MCF 10A (cell line): Measurements from ENCODE around the gene IRF1. TPM values are rescaled to one million over a fixed set of nuclear protein-coding genes. Genes with fewer than 3 reads are reported as not detected.
A peak's percentile ranks its signal among the peaks of the same experiment; 100 is the strongest.

Source experiments
- BruUV-seq: library from RNA; stranded (reverse); fragments of 400-500 nt; replicated peaks from 2 replicates; lab custom pipeline; 2021; lab: Mats Ljungman, UMichigan
- CTCF ChIA-PET: fragments of 300-600 bp; sonication (Branson Sonifier 250); formaldehyde crosslinking; extraction: SDS; loops from one replicate; lab custom pipeline; 2021; ENCODE audit warnings: antibody characterized with exemption, inconsistent platforms; lab: Yijun Ruan, JAX
- POLR2A ChIA-PET: fragments of 300-600, 350-650 bp; sonication (Branson Sonifier 250); formaldehyde crosslinking; extraction: SDS; loops from one replicate; lab custom pipeline; 2020; ENCODE audit warnings: antibody characterized with exemption, inconsistent platforms; lab: Yijun Ruan, JAX
- DNase-seq: peaks from one replicate; pipeline ENCODE4 v3.0.0-alpha.2; 2018; ENCODE audit not compliant: unreplicated experiment
- H3K27ac Mint-ChIP-seq: one replicate; pipeline ENCODE4 v1.8.0; 2022; ENCODE audit warnings: mild to moderate bottlenecking, low read depth, mixed read lengths; ENCODE audit not compliant: unreplicated experiment
- H3K27me3 Mint-ChIP-seq: one replicate; pipeline ENCODE4 v1.8.0; 2022; ENCODE audit warnings: mixed read lengths; ENCODE audit not compliant: insufficient read depth, unreplicated experiment
- H3K36me3 Mint-ChIP-seq: one replicate; pipeline ENCODE4 v1.8.0; 2022; ENCODE audit warnings: mild to moderate bottlenecking, moderate library complexity, mixed read lengths; ENCODE audit not compliant: insufficient read depth, unreplicated experiment
- H3K4me1 Mint-ChIP-seq: one replicate; pipeline ENCODE4 v1.8.0; 2022; ENCODE audit warnings: mixed read lengths; ENCODE audit not compliant: insufficient read depth, unreplicated experiment
- H3K4me3 Mint-ChIP-seq: one replicate; pipeline ENCODE4 v1.8.0; 2022; ENCODE audit warnings: mild to moderate bottlenecking, moderate library complexity, mixed read lengths; ENCODE audit not compliant: unreplicated experiment
- H3K9me3 Mint-ChIP-seq: one replicate; pipeline ENCODE4 v1.8.0; 2022; ENCODE audit warnings: mixed read lengths; ENCODE audit not compliant: unreplicated experiment
- intact Hi-C: fragments of 100-400 bp; cut with micrococcal nuclease; formaldehyde crosslinking; loops from 2 replicates; pipeline ENCODE4 v1.14.1; 2022
- total RNA-seq: library from RNA; stranded (reverse); gene quantifications from 2 replicates; pipeline ENCODE4 v1.2.3, GENCODE V29; 2022
- TF ChIP-seq, protein P1 (sequence below): fragments of 200-600 bp; IDR thresholded peaks from one replicate; pipeline ENCODE4 v1.8.0; 2022; ENCODE audit warnings: antibody characterized with exemption, mild to moderate bottlenecking; ENCODE audit not compliant: unreplicated experiment

IRF1 gene
- total RNA-seq, 1 experiment from 2014 or later, result 18.7 TPM

DNA sequence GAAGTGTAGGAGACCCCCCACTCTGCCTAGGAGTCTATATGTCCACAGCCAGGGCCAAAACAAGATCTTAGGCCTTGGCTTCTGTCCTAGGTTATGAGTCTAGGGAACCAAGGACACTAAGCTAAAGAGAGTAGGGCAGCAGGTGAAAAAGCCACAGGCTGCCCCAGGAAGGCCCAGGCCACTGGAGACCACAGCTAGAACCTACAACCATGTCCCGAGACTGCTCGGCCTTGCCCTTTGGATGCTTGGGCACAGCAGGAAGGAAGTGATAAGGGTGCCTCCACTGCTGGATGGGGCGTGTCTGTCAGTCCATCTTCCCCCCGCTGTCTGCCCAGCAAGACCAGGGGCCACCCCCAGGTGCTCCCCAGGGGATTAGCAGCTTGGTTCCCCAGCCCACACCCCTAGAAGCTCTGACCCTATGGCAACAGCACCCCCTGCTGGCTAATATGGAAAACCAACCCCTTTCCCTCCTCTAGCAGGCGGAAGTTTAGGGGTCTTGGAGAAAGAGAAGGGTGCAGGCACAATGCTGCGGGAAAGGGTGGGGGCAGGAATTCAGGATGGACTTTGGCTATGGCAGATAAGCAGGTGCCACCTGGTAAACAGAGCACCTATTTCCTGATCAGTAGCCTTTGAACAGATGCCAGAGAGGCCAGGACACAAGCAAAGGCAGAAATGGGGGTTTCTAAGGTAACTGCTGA lies 10.5 kb upstream of the IRF1 start:
- DNase-seq, result peak; percentile 91
- H3K4me3 Mint-ChIP-seq, result no peak overlapping the region
- TF ChIP-seq, protein P1, sequence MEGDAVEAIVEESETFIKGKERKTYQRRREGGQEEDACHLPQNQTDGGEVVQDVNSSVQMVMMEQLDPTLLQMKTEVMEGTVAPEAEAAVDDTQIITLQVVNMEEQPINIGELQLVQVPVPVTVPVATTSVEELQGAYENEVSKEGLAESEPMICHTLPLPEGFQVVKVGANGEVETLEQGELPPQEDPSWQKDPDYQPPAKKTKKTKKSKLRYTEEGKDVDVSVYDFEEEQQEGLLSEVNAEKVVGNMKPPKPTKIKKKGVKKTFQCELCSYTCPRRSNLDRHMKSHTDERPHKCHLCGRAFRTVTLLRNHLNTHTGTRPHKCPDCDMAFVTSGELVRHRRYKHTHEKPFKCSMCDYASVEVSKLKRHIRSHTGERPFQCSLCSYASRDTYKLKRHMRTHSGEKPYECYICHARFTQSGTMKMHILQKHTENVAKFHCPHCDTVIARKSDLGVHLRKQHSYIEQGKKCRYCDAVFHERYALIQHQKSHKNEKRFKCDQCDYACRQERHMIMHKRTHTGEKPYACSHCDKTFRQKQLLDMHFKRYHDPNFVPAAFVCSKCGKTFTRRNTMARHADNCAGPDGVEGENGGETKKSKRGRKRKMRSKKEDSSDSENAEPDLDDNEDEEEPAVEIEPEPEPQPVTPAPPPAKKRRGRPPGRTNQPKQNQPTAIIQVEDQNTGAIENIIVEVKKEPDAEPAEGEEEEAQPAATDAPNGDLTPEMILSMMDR, result peak; percentile 99
- no peaks in the 10 kb centered on the region for H3K36me3 Mint-ChIP-seq
- peaks cover 35% of the 10 kb centered on the region for H3K4me1 Mint-ChIP-seq
- BruUV-seq, result no TSS peak
- peak overlapping the region; percentile 83 for H3K27ac Mint-ChIP-seq
- H3K27me3 Mint-ChIP-seq, result no peaks in the 10 kb centered on the region
- intact Hi-C loops, result loop anchor here (1.0 kb wide), 4 partner anchors 82 to 436 kb away; no protein-coding TSS in a partner anchor
- no peaks in the 10 kb centered on the region for H3K9me3 Mint-ChIP-seq
- ChIA-PET CTCF (interaction anchor here (0.6 to 21.5 kb wide), 75 partner anchors 9 to 789 kb away, joined by 3 to 359 read pairs (median 5); partner anchors contain the start of genes IRF1 and SLC22A4), POLR2A (interaction anchor here (0.7 to 3.8 kb wide), 8 partner anchors 9 to 321 kb away, joined by 3 to 18 read pairs (median 6); partner anchors contain the start of gene IRF1)

DNA sequence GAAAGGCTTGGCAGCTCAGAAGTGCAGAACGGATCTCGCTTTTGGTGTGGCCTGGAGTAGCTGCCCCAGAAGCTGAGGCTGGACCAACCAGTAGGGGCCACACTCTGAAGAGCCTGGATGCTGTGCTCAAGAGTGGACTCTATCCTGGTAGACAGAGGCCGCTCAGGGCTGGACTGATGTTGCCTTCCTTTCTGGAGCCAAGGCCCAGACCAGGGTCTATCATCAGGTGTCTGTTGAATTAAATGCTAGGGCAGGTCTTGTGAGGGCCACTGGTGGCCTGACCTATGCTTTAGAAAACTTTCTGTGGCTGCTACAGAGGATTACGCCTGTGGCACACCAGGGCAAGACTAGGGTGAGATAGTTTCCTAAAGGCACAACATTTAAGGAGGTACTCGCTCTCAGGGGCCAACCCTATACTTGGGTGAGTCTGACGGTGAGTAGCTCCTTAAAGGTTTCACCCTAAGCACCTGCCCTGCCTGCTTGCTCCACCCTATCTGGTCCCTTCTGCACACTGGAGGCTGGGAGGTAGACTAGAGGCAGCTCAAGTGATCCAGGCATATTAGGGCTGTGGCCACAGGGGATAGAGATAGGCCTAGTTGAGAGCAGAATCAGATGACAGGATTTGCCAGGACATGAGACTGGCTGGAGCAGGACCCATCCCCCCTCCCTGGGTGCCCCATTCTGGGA lies 9.8 kb upstream of the IRF1 start:
- TF ChIP-seq, protein P1, result no peak
- ChIA-PET POLR2A (interaction anchor here (0.9 to 6.5 kb wide), 9 partner anchors 10 to 320 kb away, joined by 3 to 72 read pairs (median 6); partner anchors contain the start of genes IRF1 and SLC22A5), CTCF (interaction anchor here (0.6 to 21.5 kb wide), 77 partner anchors 9 to 1010 kb away, joined by 3 to 359 read pairs (median 5); partner anchors contain the start of genes IRF1 and SLC22A4)
- intact Hi-C loops, result no loop called here
- peak overlapping the region; percentile 83 for H3K27ac Mint-ChIP-seq
- H3K27me3 Mint-ChIP-seq, result no peaks in the 10 kb centered on the region
- no peak for DNase-seq
- peaks cover 32% of the 10 kb centered on the region for H3K4me1 Mint-ChIP-seq
- H3K9me3 Mint-ChIP-seq, result no peaks in the 10 kb centered on the region
- H3K4me3 Mint-ChIP-seq, result no peak overlapping the region
- no peaks in the 10 kb centered on the region for H3K36me3 Mint-ChIP-seq
- no TSS peak for BruUV-seq

DNA sequence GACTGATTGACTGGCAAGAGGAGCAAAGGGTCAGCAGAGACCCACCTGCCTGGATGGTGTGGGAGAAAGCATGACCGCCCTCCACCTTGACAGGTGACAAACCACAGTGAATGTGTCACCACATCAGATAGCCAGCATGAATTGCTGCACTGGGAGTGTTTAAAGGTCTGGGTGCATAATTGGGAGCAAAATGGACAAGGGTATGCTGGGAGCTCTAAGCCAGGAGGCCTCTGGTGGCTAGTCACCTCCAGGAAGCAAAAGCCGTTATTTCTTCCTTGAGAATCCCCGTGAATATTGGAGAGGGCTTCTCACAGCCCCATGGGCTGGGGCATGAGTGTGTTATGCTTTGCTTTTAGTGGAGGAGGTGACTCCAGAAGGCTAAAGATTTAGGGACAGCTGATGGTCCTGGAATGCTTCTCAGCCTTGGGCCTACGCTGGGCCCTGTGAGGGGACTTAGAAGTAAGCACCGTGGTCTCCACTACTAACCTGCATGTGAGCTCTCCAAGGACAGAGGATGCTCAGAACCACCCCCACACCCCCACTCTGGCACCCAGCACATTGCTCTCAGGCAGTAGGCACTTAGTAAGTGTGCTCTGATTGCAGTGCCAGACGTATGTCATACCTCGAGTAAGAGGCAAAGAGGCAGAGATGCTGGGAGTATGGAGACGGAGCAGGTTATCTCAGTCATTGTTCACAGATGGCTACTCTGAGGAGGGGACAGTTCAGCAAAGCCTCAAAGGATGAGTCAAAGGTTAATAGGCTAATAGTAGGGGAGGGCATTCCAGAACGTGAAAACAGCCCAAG lies 9.1 kb upstream of the IRF1 start:
- no peaks in the 10 kb centered on the region for H3K27me3 Mint-ChIP-seq
- ChIA-PET POLR2A (interaction anchor here (0.7 to 6.5 kb wide), 8 partner anchors 10 to 864 kb away, joined by 3 to 84 read pairs (median 4); partner anchors contain the start of genes IRF1, P4HA2 and SLC22A5), CTCF (interaction anchor here (0.6 to 21.5 kb wide), 52 partner anchors 10 to 1023 kb away, joined by 3 to 359 read pairs (median 6); partner anchors contain the start of genes IRF1 and SLC22A4)
- BruUV-seq, result no TSS peak
- H3K9me3 Mint-ChIP-seq, result no peaks in the 10 kb centered on the region
- peaks cover 32% of the 10 kb centered on the region for H3K4me1 Mint-ChIP-seq
- no peaks in the 10 kb centered on the region for H3K36me3 Mint-ChIP-seq
- H3K27ac Mint-ChIP-seq, result peak overlapping the region; percentile 83
- TF ChIP-seq, protein P1, result no peak
- intact Hi-C loops, result loop anchor here (10.0 kb wide), 1 partner anchor 205 kb away; the partner anchor contains the start of gene SLC22A4
- DNase-seq, result no peak
- H3K4me3 Mint-ChIP-seq, result no peak overlapping the region
